Prostate gland (tissue), 2 donors: Measurements from ENCODE around the gene HNRNPM. TPM values are rescaled to one million over a fixed set of nuclear protein-coding genes. Genes with fewer than 3 reads are reported as not detected.

Experiments
- DNase-seq: peaks from one replicate; pipeline ENCODE4 v3.0.0-alpha.2; 2019; ENCODE audit warnings: low spot score
- H3K27ac ChIP-seq, 2 donors: fragments of 200-600 bp; sonication (generic); 2 replicates each; pipeline ENCODE4 v1.5.1; 2017 to 2019
- H3K27me3 ChIP-seq: fragments of 200-600 bp; sonication (generic); replicated peaks from 2 replicates; pipeline ENCODE4 v1.5.1; 2019; ENCODE audit not compliant: insufficient read depth
- H3K36me3 ChIP-seq, 2 donors: fragments of 200-600 bp; sonication (generic); 1 replicate in 1 of 2; 2 replicates in 1 of 2; pipeline versions ENCODE4 v1.5.1 to v1.8.1; 2017 to 2019
- H3K4me1 ChIP-seq: fragments of 200-600 bp; sonication (generic); replicated peaks from 2 replicates; pipeline ENCODE4 v1.5.1; 2019
- H3K4me3 ChIP-seq, 2 donors: fragments of 200-600 bp; sonication (generic); 2 replicates each; pipeline ENCODE4 v1.5.1; 2017 to 2019
- H3K9me3 ChIP-seq: fragments of 200-600 bp; sonication (generic); 2 replicates; pipeline ENCODE4 v1.5.1; 2017
- POLR2A ChIP-seq: fragments of 450-650 bp; IDR thresholded peaks from one replicate; pipeline ENCODE4 v1.6.1; 2016; ENCODE audit warnings: antibody characterized with exemption, mild to moderate bottlenecking
- POLR2AphosphoS5 ChIP-seq: sonication (generic); formaldehyde crosslinking; IDR thresholded peaks from one replicate; pipeline ENCODE4 v1.6.1; 2017; ENCODE audit warnings: antibody characterized with exemption
- WGBS: methylation state at CpG from one replicate; pipeline ENCODE4 v1.1.5; 2018; 5-methylcytosine and 5-hydroxymethylcytosine counted together
- intact Hi-C: fragments of 100-400 bp; cut with DNase I; formaldehyde crosslinking; loops from one replicate; pipeline ENCODE4 v1.14.2; 2022
- total RNA-seq, 2 donors: library from RNA; depleted of rRNA; stranded (reverse); fragments of >200 nt; gene quantifications; one replicate each; pipeline ENCODE4 v1.1.0, GENCODE V29; 2016
- TF ChIP-seq, protein P1 (sequence below), 4 experiments: fragments of 200-600 bp in 2 of 4; fragments of 450-650 bp in 2 of 4; sonication (generic) in 2 of 4; IDR thresholded peaks; 1 replicate in 3 of 4; 2 replicates in 1 of 4; pipeline ENCODE4 v1.5.1; 2016 to 2019; ENCODE audit warnings: antibody characterized with exemption in 4 of 4, mild to moderate bottlenecking in 2 of 4, moderate library complexity in 2 of 4

Gene HNRNPM
- total RNA-seq, 2 donors from 2014 or later = 111 to 147 TPM

DNA sequence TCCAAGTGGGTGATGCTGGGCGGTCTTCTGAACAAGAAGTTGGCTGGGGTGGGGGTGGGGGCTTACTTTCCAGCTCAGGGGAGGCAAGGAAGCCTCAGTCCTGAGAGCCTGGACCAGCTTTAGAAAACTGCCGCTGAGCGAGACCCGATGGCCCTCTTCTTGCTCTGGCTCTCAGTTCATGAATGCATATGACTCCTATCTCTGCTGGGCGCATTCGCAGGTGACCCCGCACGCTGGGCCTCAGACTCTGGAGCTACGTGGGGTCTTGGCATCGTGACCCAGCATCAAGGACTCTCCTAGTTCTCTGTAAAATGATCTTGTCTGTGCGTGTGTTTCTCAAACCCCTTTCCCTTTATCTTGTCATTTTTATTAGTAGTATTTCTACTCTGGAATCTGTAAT lies 37.9 kb downstream of the HNRNPM start:
- H3K4me1 ChIP-seq = peaks cover 9% of the 10 kb centered on the region
- intact Hi-C loops = no loop called here
- H3K4me3 ChIP-seq = no peak overlapping the region
- no peak overlapping the region for H3K27ac ChIP-seq
- peaks cover 22 to 23% of the 10 kb centered on the region in 2 donors for H3K36me3 ChIP-seq
- TF ChIP-seq POLR2AphosphoS5 = no peak
- TF ChIP-seq POLR2A = no peak
- TF ChIP-seq, protein P1, sequence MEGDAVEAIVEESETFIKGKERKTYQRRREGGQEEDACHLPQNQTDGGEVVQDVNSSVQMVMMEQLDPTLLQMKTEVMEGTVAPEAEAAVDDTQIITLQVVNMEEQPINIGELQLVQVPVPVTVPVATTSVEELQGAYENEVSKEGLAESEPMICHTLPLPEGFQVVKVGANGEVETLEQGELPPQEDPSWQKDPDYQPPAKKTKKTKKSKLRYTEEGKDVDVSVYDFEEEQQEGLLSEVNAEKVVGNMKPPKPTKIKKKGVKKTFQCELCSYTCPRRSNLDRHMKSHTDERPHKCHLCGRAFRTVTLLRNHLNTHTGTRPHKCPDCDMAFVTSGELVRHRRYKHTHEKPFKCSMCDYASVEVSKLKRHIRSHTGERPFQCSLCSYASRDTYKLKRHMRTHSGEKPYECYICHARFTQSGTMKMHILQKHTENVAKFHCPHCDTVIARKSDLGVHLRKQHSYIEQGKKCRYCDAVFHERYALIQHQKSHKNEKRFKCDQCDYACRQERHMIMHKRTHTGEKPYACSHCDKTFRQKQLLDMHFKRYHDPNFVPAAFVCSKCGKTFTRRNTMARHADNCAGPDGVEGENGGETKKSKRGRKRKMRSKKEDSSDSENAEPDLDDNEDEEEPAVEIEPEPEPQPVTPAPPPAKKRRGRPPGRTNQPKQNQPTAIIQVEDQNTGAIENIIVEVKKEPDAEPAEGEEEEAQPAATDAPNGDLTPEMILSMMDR (IDR thresholded peaks at IDR 0.05) = no peak
- 61% methylated on average over 11 of the region's 11 CpGs for WGBS
- no peak for DNase-seq
- no peaks in the 10 kb centered on the region for H3K27me3 ChIP-seq
- H3K9me3 ChIP-seq = no peaks in the 10 kb centered on the region

DNA sequence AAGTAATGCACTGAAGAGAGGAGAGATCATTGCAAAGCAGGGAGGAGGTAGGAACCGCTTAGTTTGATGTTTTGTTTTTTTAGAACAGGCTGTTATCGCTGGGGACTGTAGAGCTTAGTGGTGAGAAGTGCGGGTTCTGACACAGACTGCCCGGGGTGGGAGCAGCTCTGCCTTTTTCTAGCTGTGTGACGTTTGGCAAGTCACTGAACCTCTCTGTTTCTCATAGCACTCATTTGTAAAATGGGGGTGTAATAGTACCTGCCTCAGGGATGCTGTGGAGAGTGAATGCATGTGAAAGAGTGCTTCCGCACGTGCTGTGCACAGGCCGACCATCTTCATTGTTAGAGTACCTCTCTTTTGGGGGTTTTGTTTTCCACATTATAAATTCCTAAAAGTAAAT lies 38.4 kb downstream of the HNRNPM start:
- Histone ChIP-seq H3K27ac (no peak overlapping the region), H3K4me3 (no peak overlapping the region), H3K4me1 (peaks cover 9% of the 10 kb centered on the region), H3K9me3 (no peaks in the 10 kb centered on the region), H3K36me3 (peaks cover 23 to 24% of the 10 kb centered on the region in 2 donors), H3K27me3 (no peaks in the 10 kb centered on the region)
- intact Hi-C loops = no loop called here
- WGBS = 56% methylated on average over 8 of the region's 8 CpGs
- TF ChIP-seq POLR2AphosphoS5 (no peak), POLR2A (no peak)
- TF ChIP-seq, protein P1 (IDR thresholded peaks at IDR 0.05) = no peak
- no peak for DNase-seq

DNA sequence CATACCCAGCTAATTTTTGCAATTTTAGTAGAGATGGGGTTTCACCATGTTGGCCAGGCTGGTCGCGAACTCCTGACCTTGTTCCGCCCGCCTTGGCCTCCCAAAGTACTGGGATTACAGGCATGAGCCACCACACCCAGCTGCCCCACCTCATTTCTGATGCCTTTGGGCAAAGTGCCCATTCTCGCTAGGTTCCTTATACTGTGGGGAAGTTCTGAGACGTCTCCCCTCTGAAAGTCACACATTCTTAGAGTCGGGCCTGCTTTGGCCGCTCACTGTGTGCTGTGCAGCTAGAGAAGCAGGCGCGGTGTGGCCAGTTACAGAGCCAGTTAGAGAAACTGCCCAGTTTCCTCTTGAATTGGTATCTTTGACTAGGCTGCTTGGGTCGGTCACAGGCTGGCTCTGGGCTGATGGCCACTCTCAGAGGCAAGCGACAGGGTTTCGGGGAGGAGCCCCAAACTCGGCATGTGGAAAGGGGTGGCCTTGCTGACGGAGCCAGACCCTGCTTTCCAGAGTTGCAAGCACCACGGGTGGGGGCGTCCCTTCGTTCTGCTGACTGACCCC lies 39.6 kb downstream of the HNRNPM start:
- Histone ChIP-seq H3K4me3 (no peak overlapping the region), H3K36me3 (peaks cover 23 to 24% of the 10 kb centered on the region in 2 donors), H3K27me3 (no peaks in the 10 kb centered on the region), H3K9me3 (no peaks in the 10 kb centered on the region), H3K27ac (no peak overlapping the region), H3K4me1 (peaks cover 9% of the 10 kb centered on the region)
- TF ChIP-seq, protein P1 (IDR thresholded peaks at IDR 0.05) = no peak
- no peak for TF ChIP-seq POLR2A
- TF ChIP-seq POLR2AphosphoS5 = no peak
- WGBS = 89% methylated on average over 18 of the region's 18 CpGs
- intact Hi-C loops = no loop called here
- no peak for DNase-seq

DNA sequence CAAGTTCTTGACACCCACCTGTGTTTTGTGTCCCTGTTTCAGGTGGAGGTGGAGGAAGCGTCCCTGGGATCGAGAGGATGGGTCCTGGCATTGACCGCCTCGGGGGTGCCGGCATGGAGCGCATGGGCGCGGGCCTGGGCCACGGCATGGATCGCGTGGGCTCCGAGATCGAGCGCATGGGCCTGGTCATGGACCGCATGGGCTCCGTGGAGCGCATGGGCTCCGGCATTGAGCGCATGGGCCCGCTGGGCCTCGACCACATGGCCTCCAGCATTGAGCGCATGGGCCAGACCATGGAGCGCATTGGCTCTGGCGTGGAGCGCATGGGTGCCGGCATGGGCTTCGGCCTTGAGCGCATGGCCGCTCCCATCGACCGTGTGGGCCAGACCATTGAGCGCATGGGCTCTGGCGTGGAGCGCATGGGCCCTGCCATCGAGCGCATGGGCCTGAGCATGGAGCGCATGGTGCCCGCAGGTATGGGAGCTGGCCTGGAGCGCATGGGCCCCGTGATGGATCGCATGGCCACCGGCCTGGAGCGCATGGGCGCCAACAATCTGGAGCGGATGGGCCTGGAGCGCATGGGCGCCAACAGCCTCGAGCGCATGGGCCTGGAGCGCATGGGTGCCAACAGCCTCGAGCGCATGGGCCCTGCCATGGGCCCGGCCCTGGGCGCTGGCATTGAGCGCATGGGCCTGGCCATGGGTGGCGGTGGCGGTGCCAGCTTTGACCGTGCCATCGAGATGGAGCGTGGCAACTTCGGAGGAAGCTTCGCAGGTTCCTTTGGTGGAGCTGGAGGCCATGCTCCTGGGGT lies 41.0 kb downstream of the HNRNPM start:
- Histone ChIP-seq H3K27me3 (no peaks in the 10 kb centered on the region), H3K27ac (no peak overlapping the region), H3K4me1 (peaks cover 9% of the 10 kb centered on the region), H3K9me3 (no peaks in the 10 kb centered on the region), H3K36me3 (peaks cover 23 to 24% of the 10 kb centered on the region in 2 donors), H3K4me3 (no peak overlapping the region)
- intact Hi-C loops = no loop called here
- DNase-seq = no peak
- WGBS = 92% methylated on average over 62 of the region's 62 CpGs
- TF ChIP-seq POLR2AphosphoS5 (no peak), POLR2A (no peak)
- TF ChIP-seq, protein P1 (IDR thresholded peaks at IDR 0.05) = no peak
